Endometrial microvascular endothelial cells (primary cell): ENCODE measurements around the gene NCOA1. TPM values are rescaled to one million over a fixed set of nuclear protein-coding genes. Genes with fewer than 3 reads are reported as not detected.
"Not testable (repeated sequence)": the region's sequence is repeated elsewhere in the genome, so short reads cannot be mapped to it uniquely, and the experiment has no call there.

ENCODE experiments used
- in situ Hi-C: cut with HindIII; loops from 2 replicates; pipeline ENCODE4 v1.10.0; 2017; ENCODE audit warnings: low sequenced_read_pairs, low pct_unique_long_range_greater_than_20kb; ENCODE audit errors: inconsistent ontology term
- total RNA-seq: library from RNA; depleted of rRNA; stranded (reverse); fragments of >200 nt; gene quantifications from one replicate; pipeline ENCODE4 v1.2.3, GENCODE V29; 2015; ENCODE audit errors: inconsistent ontology term

Gene NCOA1
- total RNA-seq, 1 donor from 2014 or later: 5.3 TPM

GRCh38 chr2:24597181-24597870, 106.3 kb downstream of the NCOA1 start:
- in situ Hi-C loops: no loop called here

GRCh38 chr2:24600140-24600539, 109.1 kb downstream of the NCOA1 start:
- in situ Hi-C loops: not testable (repeated sequence)

- in situ Hi-C loops: no loop called here
These were observed 120.6 kb downstream of the NCOA1 start for GRCh38 chr2:24611631-24612030.

- in situ Hi-C loops: no loop called here
These were observed 122.2 kb downstream of the NCOA1 start for GRCh38 chr2:24613154-24613814.

GRCh38 chr2:24616616-24617015, 125.6 kb downstream of the NCOA1 start:
- in situ Hi-C loops: no loop called here

- in situ Hi-C loops: no loop called here
These were observed 126.4 kb downstream of the NCOA1 start for GRCh38 chr2:24617424-24617823.

GRCh38 chr2:24618144-24618543, 127.1 kb downstream of the NCOA1 start:
- in situ Hi-C loops: no loop called here

GRCh38 chr2:24618680-24619079, 127.6 kb downstream of the NCOA1 start:
- in situ Hi-C loops: no loop called here

- in situ Hi-C loops: no loop called here
These were observed 129.9 kb downstream of the NCOA1 start for GRCh38 chr2:24620936-24621335.

- in situ Hi-C loops: no loop called here
These were observed 130.9 kb downstream of the NCOA1 start for GRCh38 chr2:24621779-24622538.

- in situ Hi-C loops: no loop called here
These were observed 132.5 kb downstream of the NCOA1 start for GRCh38 chr2:24623535-24623934.

GRCh38 chr2:24625728-24626127, 134.7 kb downstream of the NCOA1 start:
- in situ Hi-C loops: no loop called here

GRCh38 chr2:24626131-24626530, 135.1 kb downstream of the NCOA1 start:
- in situ Hi-C loops: no loop called here

- in situ Hi-C loops: no loop called here
These were observed 137.7 kb downstream of the NCOA1 start for GRCh38 chr2:24628746-24629145.

GRCh38 chr2:24632172-24632571, 141.1 kb downstream of the NCOA1 start:
- in situ Hi-C loops: no loop called here

- in situ Hi-C loops: no loop called here
These were observed 144.1 kb downstream of the NCOA1 start for GRCh38 chr2:24635181-24635580.

- in situ Hi-C loops: no loop called here
These were observed 147.5 kb downstream of the NCOA1 start for GRCh38 chr2:24638568-24638967.

GRCh38 chr2:24642351-24642750, 151.3 kb downstream of the NCOA1 start:
- in situ Hi-C loops: no loop called here

GRCh38 chr2:24643051-24643450, 152.0 kb downstream of the NCOA1 start:
- in situ Hi-C loops: no loop called here

- in situ Hi-C loops: no loop called here
These were observed 153.0 kb downstream of the NCOA1 start for GRCh38 chr2:24644032-24644431.
